GM18873 (cell line): ENCODE measurements around the gene KXD1.
"Not testable (repeated sequence)": the region's sequence is repeated elsewhere in the genome, so short reads cannot be mapped to it uniquely, and the experiment has no call there.

Experiments
- ATAC-seq: cut with Tn5 transposase; IDR thresholded peaks from one replicate; pipeline ENCODE4 v1.9.1; 2021; ENCODE audit warnings: mild to moderate bottlenecking, moderate library complexity, moderate number of reproducible peaks; ENCODE audit not compliant: unreplicated experiment, low FRiP score

KXD1 gene, protein sequence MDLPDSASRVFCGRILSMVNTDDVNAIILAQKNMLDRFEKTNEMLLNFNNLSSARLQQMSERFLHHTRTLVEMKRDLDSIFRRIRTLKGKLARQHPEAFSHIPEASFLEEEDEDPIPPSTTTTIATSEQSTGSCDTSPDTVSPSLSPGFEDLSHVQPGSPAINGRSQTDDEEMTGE

DNA sequence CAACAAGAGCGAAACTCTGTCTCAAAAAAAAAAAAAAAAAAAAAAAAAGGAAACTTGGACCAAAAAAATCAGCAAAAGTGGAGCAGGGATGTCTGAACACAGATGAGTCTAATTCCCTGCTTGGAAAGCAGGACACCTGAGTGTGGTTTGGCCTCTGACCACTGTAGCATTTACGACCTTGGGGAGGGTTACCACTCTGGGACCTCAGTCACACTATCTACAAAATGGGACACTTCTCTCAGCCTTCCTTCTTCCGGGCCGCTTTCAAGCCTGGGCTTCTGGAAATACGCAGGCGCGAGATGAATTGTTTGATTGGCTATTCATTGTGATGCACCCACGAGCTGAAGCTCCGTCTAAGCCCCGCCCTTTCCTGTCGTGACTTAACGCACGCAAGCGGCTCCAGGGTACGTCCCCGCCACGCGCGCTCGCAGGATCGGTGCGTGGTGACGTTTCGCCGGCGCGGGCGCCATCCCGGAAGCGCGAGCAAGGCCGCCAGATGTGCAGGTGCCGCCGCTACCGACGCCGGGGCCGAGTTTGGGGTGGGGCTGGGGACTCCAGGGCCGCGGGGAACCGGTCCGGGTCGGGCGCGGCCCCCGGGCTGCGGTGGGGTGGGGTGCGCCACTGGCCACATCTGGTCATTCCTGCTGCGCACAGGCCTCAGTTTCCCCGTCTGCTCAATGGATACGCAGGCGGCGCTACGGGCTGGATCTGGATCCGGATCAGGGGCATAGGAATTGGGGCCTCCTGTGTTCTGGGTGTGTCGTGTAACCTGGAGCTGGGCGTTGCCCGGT, at the start of gene KXD1:
TSS of gene KXD1 (plus strand) at position 460 of the 791 bp plus-strand sequence. CDS start 4,187 bp downstream, outside the sequence.
- ATAC-seq, result peak; percentile 87

DNA sequence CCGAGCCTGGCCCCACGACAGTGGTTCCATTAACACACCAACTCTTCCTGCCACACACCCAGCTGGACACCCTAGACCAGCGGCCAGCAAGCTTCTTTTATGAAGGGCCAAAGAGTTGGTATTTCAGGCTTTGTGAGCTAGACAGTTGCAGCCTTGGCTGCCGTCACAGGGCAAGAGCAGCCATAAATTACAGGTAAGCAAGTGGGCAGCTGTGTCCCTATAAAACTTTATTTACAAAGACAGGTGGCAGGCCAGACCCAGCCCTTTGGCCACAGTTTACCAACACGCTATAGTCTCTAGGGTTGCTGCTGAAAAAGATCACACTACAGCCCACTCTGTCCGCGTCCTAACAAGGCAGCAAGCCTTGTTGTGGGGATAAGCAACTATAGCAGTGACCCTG, 49.1 kb upstream of the KXD1 start:
- no peak for ATAC-seq

DNA sequence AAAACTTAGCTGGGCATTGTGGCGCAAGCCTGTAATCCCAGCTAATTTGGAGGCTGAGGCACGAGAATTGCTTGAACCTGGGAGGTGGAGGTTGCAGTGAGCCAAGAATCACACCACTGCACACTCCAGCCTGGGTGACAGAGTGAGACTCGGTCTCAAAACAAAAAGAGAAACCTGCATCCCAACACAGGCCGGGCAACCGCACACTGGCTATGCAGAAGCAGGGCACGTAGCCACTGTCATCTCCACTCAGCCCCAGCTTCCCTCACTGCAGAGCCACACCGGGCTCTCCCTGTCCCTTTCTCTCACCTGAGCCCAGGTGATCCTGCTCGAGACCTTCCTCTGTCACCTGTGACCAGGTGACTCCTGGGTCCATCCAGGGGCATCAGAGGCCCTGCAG, 47.5 kb upstream of the KXD1 start:
- no peak for ATAC-seq

DNA sequence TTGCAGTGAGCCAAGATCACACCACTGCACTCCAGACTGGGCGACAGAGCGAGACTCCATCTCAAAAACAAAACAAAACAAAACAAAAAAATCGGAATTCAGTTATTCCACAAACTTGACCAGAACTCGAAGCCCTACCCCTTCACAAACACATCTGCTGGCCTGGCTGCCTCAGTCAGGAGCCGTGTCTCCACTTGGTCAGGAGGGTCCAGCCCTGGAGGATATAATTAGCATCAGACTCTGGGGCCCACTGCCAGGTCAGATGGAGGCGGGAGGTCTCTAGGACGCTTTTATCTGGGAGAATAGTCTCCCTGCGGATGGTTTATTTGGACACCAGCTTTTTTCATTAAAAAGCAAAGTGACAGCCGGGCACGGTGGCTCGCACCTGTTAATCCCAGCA, 43.8 kb upstream of the KXD1 start:
- no peak for ATAC-seq

DNA sequence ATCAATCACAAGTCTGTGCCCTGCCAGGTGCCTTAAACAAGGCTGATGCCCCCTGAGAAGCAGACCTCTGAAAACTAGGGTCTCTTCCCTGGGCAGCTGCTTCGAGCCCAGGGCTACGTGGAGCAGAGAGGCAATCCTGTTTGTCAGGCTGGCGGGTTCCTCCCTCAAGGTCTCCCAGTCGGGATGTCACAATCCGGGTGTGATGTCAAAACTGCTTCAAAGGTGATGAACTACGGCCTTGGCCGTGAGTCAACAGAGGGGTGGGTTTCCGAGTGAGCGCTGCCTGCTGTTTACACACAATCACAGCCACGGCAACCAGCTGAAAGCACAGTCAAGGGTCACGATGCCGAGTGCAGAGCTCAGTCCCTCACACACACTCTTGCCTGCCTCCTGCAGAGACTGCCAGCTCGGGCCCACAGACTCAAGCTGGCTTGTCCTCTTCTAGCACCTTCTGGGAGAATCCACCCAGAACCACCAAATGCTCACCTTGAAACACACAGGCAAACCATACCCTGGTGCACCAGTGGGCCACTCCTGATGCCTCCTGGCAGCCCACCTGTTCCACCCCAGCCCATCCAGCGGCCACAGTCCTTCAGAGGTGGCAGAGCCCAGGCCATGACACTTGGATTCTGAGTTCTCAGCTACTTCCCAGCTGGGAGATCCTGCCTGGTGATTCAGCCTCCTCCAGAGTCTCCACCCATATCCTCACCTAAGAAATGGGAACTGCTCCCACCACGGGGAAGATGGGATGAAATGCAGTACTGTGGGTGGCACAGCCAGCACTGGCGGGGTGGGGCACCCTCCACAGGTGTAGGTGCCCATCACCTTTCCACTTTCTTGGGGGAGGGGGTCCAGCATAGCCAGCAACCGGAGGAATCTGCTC, 42.6 kb upstream of the KXD1 start:
- ATAC-seq, result no peak

DNA sequence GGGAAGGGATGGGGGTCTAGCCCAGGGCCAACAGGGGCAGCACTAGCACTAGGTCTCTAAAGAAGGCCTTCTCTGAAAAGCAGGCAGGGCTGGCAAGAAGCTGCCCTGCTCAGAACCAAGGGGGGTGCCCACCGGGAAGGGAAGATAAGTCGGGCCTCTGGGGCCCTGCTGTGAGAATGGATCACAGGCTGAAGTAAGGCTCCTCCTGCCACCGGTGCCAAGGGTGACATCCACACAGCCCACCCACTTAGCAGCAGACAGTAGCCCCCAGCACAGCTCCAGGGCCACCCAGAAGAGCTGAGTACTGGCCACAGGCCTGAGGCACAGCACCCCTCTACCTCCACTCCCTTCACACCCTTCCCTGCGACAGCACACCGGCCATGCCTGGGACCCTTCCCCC, 41.7 kb upstream of the KXD1 start:
- no peak for ATAC-seq

DNA sequence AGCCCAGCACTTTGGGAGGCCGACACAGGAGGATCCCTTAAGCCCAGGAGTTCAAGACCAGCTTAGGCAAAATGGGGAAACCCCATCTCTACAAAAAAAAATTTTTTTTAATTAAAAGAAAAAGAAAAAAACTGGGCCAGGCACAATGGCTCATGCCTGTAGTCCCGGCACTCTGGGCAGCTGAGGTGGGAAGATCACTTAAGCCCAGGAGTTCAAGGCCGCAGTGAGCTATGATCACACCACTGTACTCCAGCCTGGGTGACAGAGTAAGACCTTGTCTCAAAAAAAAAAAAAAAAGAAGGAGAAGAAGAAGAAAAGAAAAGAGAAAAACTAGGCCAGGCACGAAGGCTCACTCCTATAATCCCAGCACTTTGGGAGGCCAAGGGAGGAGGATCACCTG, 40.1 kb upstream of the KXD1 start:
- ATAC-seq, result no peak

DNA sequence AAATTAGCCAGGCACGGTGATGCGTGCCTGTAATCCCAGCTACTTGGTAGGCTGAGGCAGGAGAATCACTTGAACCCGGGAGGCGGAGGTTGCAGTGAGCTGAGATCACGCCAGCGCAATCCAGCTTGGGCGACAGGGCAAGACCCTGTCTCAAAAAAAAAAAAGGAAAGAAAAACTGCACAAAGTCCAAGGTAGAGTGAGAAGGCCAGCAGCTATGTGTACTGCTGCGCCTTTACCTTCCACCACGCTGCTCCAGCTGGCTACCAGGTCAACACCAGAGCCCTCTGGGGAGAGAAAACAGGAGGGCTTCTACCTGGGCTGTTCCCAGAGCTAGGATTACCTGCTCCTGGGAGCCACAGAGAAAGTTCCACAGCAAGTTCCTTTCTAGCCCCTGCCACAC, 39.0 kb upstream of the KXD1 start:
- no peak for ATAC-seq

DNA sequence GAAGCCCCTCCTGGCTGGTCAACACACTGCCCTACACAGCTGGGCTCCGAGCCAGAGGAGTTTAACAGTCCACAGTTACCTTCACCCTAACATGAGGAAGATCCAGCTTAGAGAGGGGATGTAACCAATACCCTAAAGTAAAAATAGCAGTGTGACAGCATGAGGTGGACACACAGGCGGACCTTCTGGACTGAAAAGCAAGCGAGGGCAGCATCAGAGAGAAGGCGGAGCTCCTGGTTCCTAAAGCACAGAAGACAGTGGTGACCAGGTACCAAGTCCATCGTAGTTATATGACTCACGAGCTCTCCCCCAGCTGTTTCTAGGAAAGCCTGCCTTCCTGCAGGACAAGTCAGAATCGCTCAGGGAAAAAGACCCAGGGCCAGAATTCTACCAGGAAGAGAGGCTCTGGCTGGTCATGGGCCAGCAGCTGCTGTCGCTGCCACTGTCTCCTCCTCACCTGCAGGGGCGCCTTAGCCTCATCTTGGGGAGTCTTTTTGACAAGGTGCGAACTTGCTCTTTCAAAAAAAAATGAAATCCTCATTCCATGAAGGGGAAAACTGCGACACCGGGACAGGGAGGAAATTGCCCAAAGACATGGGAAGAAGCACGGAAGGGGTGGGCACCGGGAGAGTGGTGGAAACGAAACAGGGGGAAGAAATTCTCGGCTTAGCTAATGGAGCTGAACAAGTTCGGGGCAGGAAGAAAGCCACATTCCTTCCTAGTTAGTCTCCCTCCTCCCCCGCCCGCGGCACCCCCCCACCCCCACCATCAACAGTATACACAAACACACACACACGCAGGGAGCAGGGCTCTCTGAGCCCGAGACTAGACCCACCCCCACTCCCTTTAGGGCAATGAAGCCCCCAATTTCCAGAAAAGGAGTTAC, 37.5 kb upstream of the KXD1 start:
- no peak for ATAC-seq

DNA sequence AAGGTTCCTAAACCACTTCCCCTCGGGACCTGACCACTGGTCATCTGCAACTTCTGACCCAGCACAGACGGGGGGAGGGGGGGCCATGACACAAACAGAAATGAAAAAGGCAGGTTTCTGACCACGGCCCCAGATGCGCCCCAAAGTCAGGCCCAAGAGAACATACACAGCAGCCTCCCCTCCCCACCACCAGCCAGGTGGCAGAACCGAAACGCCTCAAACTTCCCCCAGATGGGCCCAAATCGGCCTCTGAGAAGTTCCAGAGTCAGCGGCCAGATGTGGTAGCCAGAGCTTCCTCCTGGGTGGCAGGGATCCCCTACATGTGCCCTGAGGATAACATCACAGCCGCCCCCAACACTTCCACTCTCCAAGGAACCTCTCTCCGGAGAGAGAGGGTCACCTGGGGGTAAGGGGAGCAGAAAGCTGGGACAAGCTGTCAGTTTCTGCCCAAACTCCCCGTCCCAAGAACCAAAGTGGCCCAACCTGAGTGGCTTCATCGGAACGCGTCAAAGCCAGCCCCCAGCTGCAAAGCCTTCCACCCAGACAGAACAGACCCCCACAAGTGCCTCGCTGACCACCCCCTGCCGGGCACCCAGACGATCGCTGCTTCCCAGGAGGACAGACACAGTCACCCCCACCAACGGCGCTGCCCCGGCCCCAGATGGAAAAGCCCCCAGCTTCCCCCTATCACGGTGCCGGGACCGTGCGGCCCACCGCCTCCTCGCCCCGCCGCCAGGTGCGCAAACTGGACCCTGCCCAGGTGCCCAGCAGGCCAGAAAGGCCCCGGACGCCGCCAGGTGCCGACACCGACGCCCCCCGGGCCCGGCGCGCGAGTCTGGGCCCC, 36.6 kb upstream of the KXD1 start:
- no peak for ATAC-seq

DNA sequence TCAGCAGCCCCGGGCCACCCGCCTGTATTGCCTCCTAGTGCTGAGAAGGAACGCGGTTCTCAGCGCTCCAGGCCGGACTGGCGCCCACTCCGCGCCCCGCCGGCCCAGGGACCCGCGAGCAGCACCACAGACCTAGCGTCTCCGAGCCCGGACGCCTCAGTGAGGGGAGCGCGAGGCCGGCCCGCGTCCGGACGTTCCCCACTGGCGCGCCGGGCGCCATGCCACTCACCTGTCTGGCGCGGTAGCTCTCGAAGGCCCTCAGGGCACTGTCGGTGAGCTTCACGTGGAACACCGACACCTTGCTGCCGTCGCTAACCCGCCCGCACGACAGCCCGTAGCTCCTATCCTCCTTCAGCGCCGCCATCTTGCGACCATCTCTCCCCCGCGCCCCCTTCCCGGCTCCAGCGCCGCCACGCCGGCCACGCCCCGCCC, 36.0 kb upstream of the KXD1 start, which contains the start of gene ELL:
TSS of gene ELL (minus strand) at position 379 of the 432 bp plus-strand sequence. CDS start at position 364, 15 bp downstream.
- ATAC-seq, result no peak

DNA sequence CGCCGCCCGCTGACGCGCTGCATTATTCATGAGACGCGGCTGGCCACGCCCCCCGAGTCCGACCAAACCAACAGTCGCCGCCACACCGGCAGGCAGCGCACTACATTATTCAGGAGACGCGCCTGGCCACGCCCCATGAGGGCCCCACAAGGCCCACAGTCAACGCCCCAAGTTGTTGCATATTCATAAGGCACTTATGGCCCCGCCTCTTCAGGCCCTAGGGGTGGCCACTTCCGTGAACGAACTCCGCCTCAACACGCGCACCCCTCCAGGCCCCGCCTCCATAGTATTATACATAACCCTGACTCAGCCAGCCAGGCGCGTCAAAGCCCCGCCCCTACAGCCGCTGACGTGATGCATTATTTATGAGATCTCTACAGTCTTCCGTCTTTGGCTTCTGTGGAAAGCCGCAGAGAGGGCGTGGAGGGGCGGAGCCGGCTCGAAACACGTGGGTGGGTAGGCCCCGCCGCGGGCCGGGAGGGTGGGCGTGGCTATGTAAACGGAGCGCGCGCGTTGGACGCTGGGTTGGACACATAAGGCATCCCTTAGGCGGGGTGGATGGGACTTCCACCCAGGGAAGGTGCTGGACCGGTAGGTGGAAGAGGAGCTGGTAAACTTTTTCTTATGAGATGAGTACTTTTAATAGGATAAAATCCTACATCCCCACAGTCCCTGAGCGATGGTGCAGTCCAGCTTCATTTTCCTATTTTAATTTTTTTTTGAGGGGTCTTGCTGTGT, 35.4 kb upstream of the KXD1 start:
- ATAC-seq, result peak; percentile 88

DNA sequence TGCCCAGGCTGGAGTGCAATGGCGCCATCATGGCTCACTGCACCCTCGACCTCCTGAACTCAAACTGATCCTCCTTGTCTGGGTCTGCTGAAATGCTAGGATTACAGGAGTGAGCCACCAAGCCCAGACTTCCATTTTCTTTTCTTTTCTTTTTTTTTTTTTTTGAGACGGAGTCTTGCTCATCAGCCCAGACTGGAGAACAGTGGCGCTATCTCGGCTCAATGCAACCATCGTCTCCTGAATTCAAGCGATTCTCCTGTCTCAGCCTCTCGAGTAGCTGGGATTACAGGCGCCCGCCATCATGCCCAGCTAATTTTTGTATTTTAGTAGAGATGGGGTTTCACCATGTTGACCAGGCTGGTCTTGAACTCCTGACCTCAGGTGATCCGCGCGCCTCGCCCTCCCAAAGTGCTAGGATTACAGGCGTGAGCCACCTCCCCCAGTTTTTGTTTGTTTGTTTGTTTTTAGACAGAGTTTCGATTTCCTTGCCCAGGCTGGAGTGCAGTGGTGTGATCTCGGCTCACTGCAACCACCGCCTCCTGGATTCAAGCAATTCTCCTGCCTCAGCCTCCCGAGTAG, 34.7 kb upstream of the KXD1 start:
- not testable (repeated sequence) for ATAC-seq

DNA sequence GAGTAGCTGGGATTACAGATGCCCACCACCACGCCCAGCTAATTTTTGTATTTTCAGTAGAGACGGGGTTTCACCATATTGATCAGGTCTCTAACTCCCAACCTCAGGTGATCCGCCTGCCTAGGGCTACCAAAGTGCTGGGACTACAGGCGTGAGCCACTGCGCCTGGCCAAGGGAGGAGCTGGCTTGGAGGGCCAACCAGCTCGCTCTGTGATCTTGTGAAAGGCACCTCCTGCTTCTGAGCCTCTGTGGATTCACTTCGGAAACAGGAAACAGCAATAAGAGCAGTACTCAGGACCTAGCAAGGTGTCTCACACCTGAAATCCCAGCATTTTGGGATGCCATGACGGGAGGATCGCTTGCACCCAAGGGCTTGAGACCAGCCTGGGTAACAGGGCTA, 33.8 kb upstream of the KXD1 start:
- no peak for ATAC-seq

DNA sequence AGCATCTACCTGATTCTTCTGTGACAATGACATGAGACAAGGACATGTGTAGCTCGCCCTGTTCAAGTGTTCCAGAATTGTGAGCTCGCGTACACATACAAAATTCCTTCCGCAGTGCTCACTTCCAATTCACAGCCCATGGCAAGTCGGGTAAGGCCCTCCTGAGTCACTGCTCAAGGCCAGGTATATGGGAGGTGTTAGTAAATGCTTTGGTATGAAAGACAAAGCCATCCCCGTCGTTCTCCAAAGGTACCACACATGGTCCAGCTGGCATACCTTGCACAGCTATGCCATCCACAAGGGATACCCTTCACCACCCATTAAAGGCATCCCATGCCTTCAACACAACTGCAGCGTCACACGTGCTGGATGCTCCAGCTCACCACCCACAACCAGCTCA, 31.4 kb upstream of the KXD1 start:
- no peak for ATAC-seq

DNA sequence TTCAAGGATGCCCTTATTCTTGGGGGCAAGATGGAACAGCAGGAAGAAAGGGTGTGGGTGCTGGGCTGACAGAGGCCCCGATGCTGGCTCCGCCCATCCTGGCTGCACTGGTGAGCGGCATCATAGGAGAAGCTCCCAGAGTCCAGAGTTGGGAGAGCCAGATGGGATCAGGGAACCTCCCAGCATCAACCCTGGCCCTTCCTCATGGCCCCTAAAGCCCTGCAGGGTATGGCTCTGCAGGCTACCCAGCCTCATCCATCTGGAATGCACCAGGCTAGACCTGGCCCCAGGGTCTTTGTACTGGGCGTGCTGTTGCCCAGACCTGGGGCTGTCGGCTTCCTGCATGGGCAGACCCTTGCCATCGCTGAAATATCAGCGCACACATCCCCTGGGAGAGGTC, 27.9 kb upstream of the KXD1 start:
- ATAC-seq, result no peak

DNA sequence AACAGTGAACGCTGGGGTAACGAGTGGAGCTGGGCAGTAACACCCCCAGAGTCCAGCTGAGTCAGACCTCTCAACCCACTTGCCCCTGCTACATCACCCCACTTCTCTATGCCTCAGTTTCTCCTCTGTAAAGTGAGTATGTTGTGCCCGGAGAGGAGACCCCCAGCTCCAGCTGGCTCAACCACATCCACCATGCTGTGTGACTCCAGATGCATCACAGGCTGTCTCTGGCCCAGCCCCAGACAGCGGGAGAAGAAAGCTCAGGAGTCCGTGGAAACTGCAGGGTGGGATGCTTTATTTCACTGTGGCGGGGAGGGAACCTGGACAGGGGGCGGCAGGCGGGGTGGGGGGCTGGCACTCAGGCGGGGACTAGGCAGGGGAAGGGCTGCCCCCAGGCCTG, 26.2 kb upstream of the KXD1 start:
- no peak for ATAC-seq

DNA sequence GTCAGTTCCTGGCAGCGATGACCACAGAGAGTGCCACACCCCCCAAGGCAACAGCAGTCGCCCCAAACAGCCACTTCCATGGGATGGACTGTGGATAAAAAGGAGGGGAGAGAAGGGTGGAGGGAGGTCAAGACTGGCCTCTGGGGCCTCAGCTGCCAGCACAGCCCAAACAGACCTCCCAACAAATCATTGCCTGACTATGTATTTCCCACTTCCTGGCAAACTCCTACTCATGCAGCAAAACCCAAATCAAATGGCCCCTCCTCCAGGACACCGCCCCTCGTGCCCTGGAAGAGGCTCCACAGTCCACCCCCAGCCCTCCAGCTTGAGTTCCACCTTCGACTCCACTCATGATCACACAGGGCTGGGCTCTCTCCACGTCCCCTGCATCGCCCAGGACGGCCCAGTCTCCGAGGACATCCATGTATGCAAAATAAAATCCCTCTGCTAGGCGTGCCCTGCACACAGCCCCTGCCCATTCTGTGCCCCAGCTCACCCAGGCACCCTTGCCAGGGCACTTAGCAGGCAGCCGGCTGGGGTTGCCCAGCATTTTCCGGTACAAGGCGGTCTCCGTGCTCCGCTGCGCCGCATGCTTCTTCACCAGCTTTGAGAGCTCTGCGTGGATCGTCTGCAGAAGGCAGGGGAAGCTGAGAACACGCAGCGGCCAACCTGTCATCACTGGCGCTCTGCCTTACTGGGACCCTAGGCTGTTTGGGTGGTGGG, 25.3 kb upstream of the KXD1 start:
- no peak for ATAC-seq
